Osteoblast (primary cell): Measurements from ENCODE around the gene EEF1A2. TPM values are rescaled to one million over a fixed set of nuclear protein-coding genes. Genes with fewer than 3 reads are reported as not detected.

Experiments used
- DNase-seq: peaks from one replicate; pipeline ENCODE4 v3.0.0; 2011; ENCODE audit warnings: low spot score, mixed read lengths; ENCODE audit not compliant: insufficient read length; ENCODE audit errors: missing footprints
- H2AFZ ChIP-seq: 2 replicates; pipeline ENCODE4 v1.6.0; 2011; ENCODE audit warnings: mild to moderate bottlenecking, low read length
- H3K27ac ChIP-seq: 2 replicates; pipeline ENCODE4 v1.5.1; 2011; ENCODE audit warnings: mild to moderate bottlenecking, low read depth, low read length, moderate library complexity
- H3K27me3 ChIP-seq: 2 replicates; pipeline ENCODE4 v1.6.0; 2012; ENCODE audit warnings: mild to moderate bottlenecking, control low read depth, inconsistent platforms, low read length, moderate library complexity; ENCODE audit not compliant: insufficient read depth
- H3K36me3 ChIP-seq: 2 replicates; pipeline ENCODE4 v1.5.1; 2011; ENCODE audit warnings: mild to moderate bottlenecking, low read length, control low read depth, moderate library complexity; ENCODE audit not compliant: insufficient read depth
- H3K4me1 ChIP-seq: 2 replicates; pipeline ENCODE4 v1.5.1; 2011; ENCODE audit warnings: mild to moderate bottlenecking, low read length, control low read depth, moderate library complexity; ENCODE audit not compliant: insufficient read depth
- H3K4me2 ChIP-seq: 2 replicates; pipeline ENCODE4 v1.6.0; 2011; ENCODE audit warnings: mild to moderate bottlenecking, low read length; ENCODE audit not compliant: insufficient read depth
- H3K4me3 ChIP-seq: fragments of 200-600 bp; sonication (generic); 3 replicates; pipeline ENCODE4 v1.5.1; 2012; ENCODE audit warnings: mild to moderate bottlenecking, low read length, inconsistent platforms; ENCODE audit not compliant: insufficient read depth
- H3K79me2 ChIP-seq: 2 replicates; pipeline ENCODE4 v1.6.0; 2012; ENCODE audit warnings: mild to moderate bottlenecking, low read length, control low read depth, inconsistent platforms; ENCODE audit not compliant: insufficient read depth
- H3K9me3 ChIP-seq: 2 replicates; pipeline ENCODE4 v1.5.1; 2011; ENCODE audit warnings: low read depth, low read length, control low read depth
- H4K20me1 ChIP-seq: 2 replicates; pipeline ENCODE4 v1.6.0; 2012; ENCODE audit warnings: mild to moderate bottlenecking, low read length, control low read depth; ENCODE audit not compliant: insufficient read depth
- total RNA-seq: library from RNA; depleted of rRNA; stranded (reverse); fragments of >200 nt; gene quantifications from 2 replicates; pipeline ENCODE4 v1.2.3, GENCODE V29; 2012
- TF ChIP-seq, protein P1 (sequence below): IDR thresholded peaks from 2 replicates; pipeline ENCODE4 v1.5.1; 2011; ENCODE audit warnings: mild to moderate bottlenecking, low read depth, low read length, moderate library complexity; ENCODE audit errors: extremely low read depth

EEF1A2 gene
- total RNA-seq, 1 donor, result not detected

DNA sequence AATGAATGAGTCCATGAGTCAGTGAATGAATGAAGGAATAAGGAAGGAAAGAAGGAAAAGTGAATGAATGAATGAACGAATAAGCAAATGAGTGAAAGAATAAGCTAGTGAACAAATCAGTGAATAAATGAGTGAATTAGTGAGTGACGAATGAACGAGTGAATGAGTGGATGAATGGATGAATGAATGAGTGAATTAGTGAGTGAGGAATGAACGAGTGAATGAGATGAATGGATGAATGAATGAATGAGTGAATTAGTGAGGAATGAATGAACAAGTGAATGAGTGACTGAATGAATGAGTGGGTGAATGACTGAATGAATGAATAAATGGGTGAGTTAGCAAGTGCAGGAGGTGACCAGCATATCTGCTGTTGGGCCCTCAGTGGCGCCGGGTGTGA is 44.9 kb upstream of the EEF1A2 start:
- H2AFZ ChIP-seq, result no peak overlapping the region
- no peak overlapping the region for H3K27ac ChIP-seq
- H3K36me3 ChIP-seq, result no peaks in the 10 kb centered on the region
- H3K4me2 ChIP-seq, result no peak overlapping the region
- peaks cover 17% of the 10 kb centered on the region for H3K27me3 ChIP-seq
- DNase-seq, result no peak
- H3K4me1 ChIP-seq, result no peaks in the 10 kb centered on the region
- H3K9me3 ChIP-seq, result no peaks in the 10 kb centered on the region
- no peak overlapping the region for H3K4me3 ChIP-seq
- no peaks in the 10 kb centered on the region for H3K79me2 ChIP-seq
- no peaks in the 10 kb centered on the region for H4K20me1 ChIP-seq
- TF ChIP-seq, protein P1, sequence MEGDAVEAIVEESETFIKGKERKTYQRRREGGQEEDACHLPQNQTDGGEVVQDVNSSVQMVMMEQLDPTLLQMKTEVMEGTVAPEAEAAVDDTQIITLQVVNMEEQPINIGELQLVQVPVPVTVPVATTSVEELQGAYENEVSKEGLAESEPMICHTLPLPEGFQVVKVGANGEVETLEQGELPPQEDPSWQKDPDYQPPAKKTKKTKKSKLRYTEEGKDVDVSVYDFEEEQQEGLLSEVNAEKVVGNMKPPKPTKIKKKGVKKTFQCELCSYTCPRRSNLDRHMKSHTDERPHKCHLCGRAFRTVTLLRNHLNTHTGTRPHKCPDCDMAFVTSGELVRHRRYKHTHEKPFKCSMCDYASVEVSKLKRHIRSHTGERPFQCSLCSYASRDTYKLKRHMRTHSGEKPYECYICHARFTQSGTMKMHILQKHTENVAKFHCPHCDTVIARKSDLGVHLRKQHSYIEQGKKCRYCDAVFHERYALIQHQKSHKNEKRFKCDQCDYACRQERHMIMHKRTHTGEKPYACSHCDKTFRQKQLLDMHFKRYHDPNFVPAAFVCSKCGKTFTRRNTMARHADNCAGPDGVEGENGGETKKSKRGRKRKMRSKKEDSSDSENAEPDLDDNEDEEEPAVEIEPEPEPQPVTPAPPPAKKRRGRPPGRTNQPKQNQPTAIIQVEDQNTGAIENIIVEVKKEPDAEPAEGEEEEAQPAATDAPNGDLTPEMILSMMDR, result no peak

DNA sequence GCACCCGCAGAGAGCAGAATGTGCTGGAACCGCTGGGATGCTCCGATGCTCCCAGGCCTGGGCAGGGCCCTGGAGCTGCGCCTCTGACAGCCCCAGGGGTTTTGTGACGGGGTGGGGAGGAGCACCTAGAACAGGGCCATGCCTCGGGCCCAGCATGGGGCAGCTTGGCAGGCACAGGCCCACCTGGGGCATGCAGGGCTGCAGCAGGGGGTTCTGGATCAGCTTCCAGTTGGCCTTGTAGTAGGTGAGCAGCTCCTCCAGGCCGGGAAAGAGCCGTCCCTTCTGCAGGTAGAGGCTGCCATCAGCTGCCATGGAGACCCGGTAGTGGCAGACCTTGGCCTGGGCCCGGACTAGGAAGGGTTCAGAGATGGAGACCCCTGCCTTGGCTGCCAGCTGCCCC is 44.2 kb upstream of the EEF1A2 start:
- H3K79me2 ChIP-seq, result no peaks in the 10 kb centered on the region
- H3K27ac ChIP-seq, result no peak overlapping the region
- H3K4me3 ChIP-seq, result no peak overlapping the region
- no peaks in the 10 kb centered on the region for H4K20me1 ChIP-seq
- H3K27me3 ChIP-seq, result peaks cover 11% of the 10 kb centered on the region
- no peak overlapping the region for H2AFZ ChIP-seq
- H3K4me1 ChIP-seq, result no peaks in the 10 kb centered on the region
- no peaks in the 10 kb centered on the region for H3K36me3 ChIP-seq
- DNase-seq, result no peak
- TF ChIP-seq, protein P1, result no peak
- no peak overlapping the region for H3K4me2 ChIP-seq
- no peaks in the 10 kb centered on the region for H3K9me3 ChIP-seq

DNA sequence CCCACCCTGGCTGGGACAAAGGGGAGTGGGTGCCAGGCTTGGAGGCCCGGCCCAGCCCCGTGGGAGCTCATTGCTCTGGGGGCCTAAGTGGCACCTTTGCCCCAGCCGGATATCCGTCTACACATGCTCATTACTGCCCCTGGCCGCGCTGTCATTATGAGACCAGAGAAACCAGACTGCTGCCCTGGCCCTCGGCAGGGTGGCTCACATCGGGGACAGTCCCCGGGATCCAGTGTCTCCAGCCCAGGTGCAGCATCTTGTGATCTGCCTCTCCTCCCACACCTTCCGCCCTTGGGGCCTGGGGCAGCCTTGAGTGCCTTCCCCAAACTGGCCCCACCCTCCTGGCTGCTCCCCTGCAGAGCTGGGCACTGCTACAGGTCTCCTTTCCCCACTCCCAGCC is 43.8 kb upstream of the EEF1A2 start:
- H3K9me3 ChIP-seq, result no peaks in the 10 kb centered on the region
- TF ChIP-seq, protein P1, result no peak
- H3K79me2 ChIP-seq, result no peaks in the 10 kb centered on the region
- DNase-seq, result no peak
- no peak overlapping the region for H3K4me2 ChIP-seq
- H2AFZ ChIP-seq, result no peak overlapping the region
- no peak overlapping the region for H3K4me3 ChIP-seq
- H3K27me3 ChIP-seq, result peaks cover 7% of the 10 kb centered on the region
- no peaks in the 10 kb centered on the region for H3K4me1 ChIP-seq
- H4K20me1 ChIP-seq, result no peaks in the 10 kb centered on the region
- H3K27ac ChIP-seq, result no peak overlapping the region
- H3K36me3 ChIP-seq, result no peaks in the 10 kb centered on the region

DNA sequence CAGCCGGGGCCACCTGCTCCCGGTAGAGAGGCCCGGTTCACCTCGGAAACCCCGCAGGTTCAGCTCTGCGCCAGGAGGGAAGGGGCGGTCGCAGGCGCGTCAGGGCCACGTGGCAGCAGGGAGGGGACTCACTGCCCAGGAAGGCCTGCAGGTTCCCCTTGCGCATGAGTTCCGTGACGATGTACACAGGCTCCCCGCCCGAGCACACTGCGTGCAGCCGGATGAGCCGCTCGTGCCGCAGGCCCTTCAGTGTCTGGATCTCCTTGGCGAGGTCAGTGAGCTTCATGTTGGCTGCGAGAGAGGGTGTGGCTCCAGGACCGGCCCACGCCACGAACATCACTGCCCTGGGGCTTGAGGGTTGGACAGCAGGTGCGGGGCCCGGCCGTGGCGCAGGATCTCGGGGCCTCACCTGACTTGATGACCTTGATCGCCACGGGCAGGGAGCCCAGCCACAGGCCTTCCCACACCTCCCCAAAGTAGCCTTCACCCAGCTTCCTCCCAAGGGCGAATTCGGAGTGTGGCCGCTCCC is 43.2 kb upstream of the EEF1A2 start:
- Histone ChIP-seq H3K79me2 (no peaks in the 10 kb centered on the region), H3K4me3 (no peak overlapping the region), H3K4me2 (no peak overlapping the region), H4K20me1 (no peaks in the 10 kb centered on the region), H3K4me1 (no peaks in the 10 kb centered on the region), H2AFZ (no peak overlapping the region), H3K36me3 (no peaks in the 10 kb centered on the region), H3K27me3 (peaks cover 7% of the 10 kb centered on the region), H3K27ac (no peak overlapping the region), H3K9me3 (no peaks in the 10 kb centered on the region)
- DNase-seq, result no peak
- TF ChIP-seq, protein P1, result no peak
